WTC11 (cell line): ENCODE measurements around the gene VWA8. TPM values are rescaled to one million over a fixed set of nuclear protein-coding genes. Genes with fewer than 3 reads are reported as not detected.

ENCODE experiments used
- ATAC-seq: fragments of 200-7000 bp; cut with Tn5 transposase; 2 replicates; pipeline ENCODE4 v1.10.0; 2021; ENCODE audit warnings: mild to moderate bottlenecking, moderate library complexity
- CTCF ChIA-PET: fragments of 300-600 bp; sonication (Branson Sonifier 250); formaldehyde crosslinking; loops from one replicate; lab custom pipeline; 2021; ENCODE audit warnings: antibody characterized with exemption; lab: Charles Lee
- POLR2A ChIA-PET: fragments of 350-600 bp; sonication (Branson Sonifier 250); formaldehyde crosslinking; loops from one replicate; lab custom pipeline; 2021; ENCODE audit warnings: antibody characterized with exemption; lab: Charles Lee
- DNase-seq: peaks from one replicate; pipeline ENCODE4 v3.0.0; 2021; ENCODE audit warnings: low spot score
- H3K27ac Mint-ChIP-seq: 2 replicates; pipeline ENCODE4 v1.8.0; 2021; ENCODE audit warnings: mixed read lengths
- H3K27me3 Mint-ChIP-seq: 2 replicates; pipeline ENCODE4 v1.8.0; 2021; ENCODE audit warnings: low read depth, mild to moderate bottlenecking, moderate library complexity, mixed read lengths
- H3K36me3 Mint-ChIP-seq: 2 replicates; pipeline ENCODE4 v1.8.0; 2021; ENCODE audit warnings: mixed read lengths
- H3K4me1 Mint-ChIP-seq: 2 replicates; pipeline ENCODE4 v1.8.0; 2022; ENCODE audit warnings: mixed read lengths
- H3K4me3 Mint-ChIP-seq: 2 replicates; pipeline ENCODE4 v1.8.0; 2021; ENCODE audit warnings: mild to moderate bottlenecking, moderate library complexity, mixed read lengths
- H3K9me3 Mint-ChIP-seq: 2 replicates; pipeline ENCODE4 v1.8.0; 2021; ENCODE audit warnings: mixed read lengths
- ATF3 ChIP-seq: sonication (generic); formaldehyde crosslinking; conservative IDR thresholded peaks from 2 replicates; pipeline ENCODE4 v1.8.1; 2022; ENCODE audit warnings: mild to moderate bottlenecking, missing genetic modification reagents
- CDX4 ChIP-seq: fragments of 250-450 bp; sonication (Bioruptor Pico); IDR thresholded peaks from 2 replicates; pipeline ENCODE4 v1.9.0; 2021; ENCODE audit warnings: moderate library complexity, mild to moderate bottlenecking, inconsistent platforms, borderline replicate concordance
- CREB1 ChIP-seq: sonication (generic); formaldehyde crosslinking; IDR thresholded peaks from 2 replicates; pipeline ENCODE4 v1.8.0; 2023; ENCODE audit warnings: mild to moderate bottlenecking, missing genetic modification reagents
- CREM ChIP-seq: sonication (generic); formaldehyde crosslinking; IDR thresholded peaks from 2 replicates; pipeline ENCODE4 v1.8.1; 2022; ENCODE audit warnings: mild to moderate bottlenecking, missing genetic modification reagents, moderate library complexity
- ESRRA ChIP-seq: sonication (generic); formaldehyde crosslinking; IDR thresholded peaks from 2 replicates; pipeline ENCODE4 v1.8.1; 2022; ENCODE audit warnings: mild to moderate bottlenecking, missing genetic modification reagents, borderline replicate concordance
- ETV6 ChIP-seq: sonication (generic); formaldehyde crosslinking; IDR thresholded peaks from 2 replicates; pipeline ENCODE4 v1.8.1; 2022; ENCODE audit warnings: mild to moderate bottlenecking, missing genetic modification reagents
- JUN ChIP-seq: sonication (generic); formaldehyde crosslinking; IDR thresholded peaks from 2 replicates; pipeline ENCODE4 v1.8.0; 2023; ENCODE audit warnings: mild to moderate bottlenecking, missing genetic modification reagents
- KAT7 ChIP-seq: sonication (generic); formaldehyde crosslinking; IDR thresholded peaks from 2 replicates; pipeline ENCODE4 v1.8.1; 2023; ENCODE audit warnings: missing genetic modification reagents, mild to moderate bottlenecking, borderline replicate concordance
- MYBL2 ChIP-seq: sonication (generic); formaldehyde crosslinking; IDR thresholded peaks from 2 replicates; pipeline ENCODE4 v1.8.1; 2023; ENCODE audit warnings: mild to moderate bottlenecking, moderate library complexity, missing genetic modification reagents
- OVOL2 ChIP-seq: fragments of 250-450 bp; sonication (Bioruptor Pico); IDR thresholded peaks from 2 replicates; pipeline ENCODE4 v1.9.0; 2021; ENCODE audit warnings: mild to moderate bottlenecking, borderline replicate concordance
- PRRX2 ChIP-seq: fragments of 250-450 bp; sonication (Bioruptor Pico); IDR thresholded peaks from 2 replicates; pipeline ENCODE4 v1.8.0; 2021; ENCODE audit warnings: mild to moderate bottlenecking
- RORB ChIP-seq: fragments of 250-450 bp; sonication (Bioruptor Pico); IDR thresholded peaks from 2 replicates; pipeline ENCODE4 v1.9.0; 2021; ENCODE audit warnings: mild to moderate bottlenecking
- STAT6 ChIP-seq: sonication (generic); formaldehyde crosslinking; conservative IDR thresholded peaks from 2 replicates; pipeline ENCODE4 v1.8.1; 2023; ENCODE audit warnings: mild to moderate bottlenecking, low read depth, missing genetic modification reagents, moderate library complexity
- TCF7 ChIP-seq: sonication (generic); formaldehyde crosslinking; IDR thresholded peaks from 2 replicates; pipeline ENCODE4 v1.8.0; 2022; ENCODE audit warnings: mild to moderate bottlenecking, low read depth, missing genetic modification reagents, moderate library complexity
- TEAD1 ChIP-seq: sonication (generic); formaldehyde crosslinking; IDR thresholded peaks from 2 replicates; pipeline ENCODE4 v1.8.0; 2022; ENCODE audit warnings: mild to moderate bottlenecking, missing genetic modification reagents
- ZBTB21 ChIP-seq: sonication (generic); formaldehyde crosslinking; IDR thresholded peaks from 2 replicates; pipeline ENCODE4 v1.8.1; 2023; ENCODE audit warnings: mild to moderate bottlenecking, missing genetic modification reagents, borderline replicate concordance
- ZNF263 ChIP-seq: sonication (generic); formaldehyde crosslinking; IDR thresholded peaks from 2 replicates; pipeline ENCODE4 v1.8.1; 2022; ENCODE audit warnings: low read depth, mild to moderate bottlenecking, moderate library complexity, missing genetic modification reagents
- ZNF317 ChIP-seq: sonication (generic); formaldehyde crosslinking; IDR thresholded peaks from 2 replicates; pipeline ENCODE4 v1.8.1; 2023; ENCODE audit warnings: low read depth, mild to moderate bottlenecking, moderate library complexity, missing genetic modification reagents, borderline replicate concordance
- ZNF416 ChIP-seq: fragments of 250-450 bp; sonication (Bioruptor Pico); IDR thresholded peaks from 2 replicates; pipeline ENCODE4 v1.9.0; 2021; ENCODE audit warnings: mild to moderate bottlenecking, inconsistent platforms
- total RNA-seq: library from RNA; stranded (reverse); gene quantifications from 3 replicates; pipeline ENCODE4 v1.2.3, GENCODE V29; 2021
- TF ChIP-seq, protein P1 (sequence below): sonication (generic); formaldehyde crosslinking; IDR thresholded peaks from 2 replicates; pipeline ENCODE4 v1.8.1; 2023; ENCODE audit warnings: mild to moderate bottlenecking, missing genetic modification reagents
- TF ChIP-seq, protein P2 (sequence below): sonication (generic); formaldehyde crosslinking; IDR thresholded peaks from 2 replicates; pipeline ENCODE4 v1.8.1; 2022; ENCODE audit warnings: low read depth, mild to moderate bottlenecking, moderate library complexity, missing genetic modification reagents, borderline replicate concordance
- TF ChIP-seq, protein P3 (sequence below): sonication (generic); formaldehyde crosslinking; IDR thresholded peaks from 2 replicates; pipeline ENCODE4 v1.8.1; 2022; ENCODE audit warnings: missing genetic modification reagents, borderline replicate concordance

VWA8 gene
- total RNA-seq, 1 experiment from 2014 or later, result 19.9 TPM

GRCh38 chr13:41822560-41822959 is 138.3 kb downstream of the VWA8 start:
- Mint-ChIP-seq H3K9me3 (no peaks in the 10 kb centered on the region), H3K4me1 (peaks cover 11% of the 10 kb centered on the region), H3K4me3 (no peak overlapping the region), H3K27ac (no peak overlapping the region), H3K36me3 (peaks cover 11% of the 10 kb centered on the region; the same call in 1 of the 2 replicates), H3K27me3 (no peaks in the 10 kb centered on the region)
- DNase-seq (no peak), ATAC-seq (no peak)
- CTCF ChIA-PET, result interaction anchor here (1.1 kb wide), 1 partner anchor 154 kb away, joined by 3 read pairs; no protein-coding TSS in a partner anchor
- POLR2A ChIA-PET, result no interaction called here
- TF ChIP-seq CREM (CRISPR knock-in tag), result no peak
- no peak for TF ChIP-seq TCF7 (CRISPR knock-in tag)
- TF ChIP-seq CDX4, result no peak
- no peak for TF ChIP-seq RORB (CRISPR knock-in tag)
- TF ChIP-seq STAT6 (CRISPR knock-in tag), result no peak
- TF ChIP-seq ATF3 (CRISPR knock-in tag), result no peak
- TF ChIP-seq ZNF263, result no peak
- no peak for TF ChIP-seq ESRRA

DNA sequence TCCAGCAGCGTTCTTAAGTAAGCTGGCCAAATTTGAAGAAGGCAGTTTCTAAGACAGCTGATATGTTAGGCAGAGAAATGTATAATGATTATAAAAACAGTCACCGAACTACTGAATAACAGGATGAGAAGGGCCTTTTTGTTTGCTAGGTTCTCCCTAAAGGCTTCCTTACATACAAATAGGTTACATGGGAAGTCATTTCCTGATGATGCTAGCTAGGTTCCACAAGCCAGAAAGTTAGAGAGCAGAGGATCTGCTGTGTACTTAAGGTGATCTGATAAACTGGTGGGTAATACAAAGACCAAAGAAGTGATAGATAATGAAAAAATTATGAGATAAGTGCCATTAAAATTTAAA is 139.7 kb downstream of the VWA8 start:
- Mint-ChIP-seq H3K27me3 (no peaks in the 10 kb centered on the region), H3K36me3 (peaks cover 18% of the 10 kb centered on the region), H3K4me1 (peaks cover 11% of the 10 kb centered on the region), H3K27ac (no peak overlapping the region), H3K4me3 (no peak overlapping the region), H3K9me3 (peaks cover under 1% of the 10 kb centered on the region)
- ATAC-seq, result peak; percentile 65
- TF ChIP-seq JUN (CRISPR knock-in tag) (no peak), ZBTB21 (no peak), ZNF317 (no peak), ZNF416 (CRISPR knock-in tag) (no peak), ETV6 (CRISPR knock-in tag) (no peak), PRRX2 (CRISPR knock-in tag) (no peak), TEAD1 (CRISPR knock-in tag) (no peak)
- TF ChIP-seq, protein P1, sequence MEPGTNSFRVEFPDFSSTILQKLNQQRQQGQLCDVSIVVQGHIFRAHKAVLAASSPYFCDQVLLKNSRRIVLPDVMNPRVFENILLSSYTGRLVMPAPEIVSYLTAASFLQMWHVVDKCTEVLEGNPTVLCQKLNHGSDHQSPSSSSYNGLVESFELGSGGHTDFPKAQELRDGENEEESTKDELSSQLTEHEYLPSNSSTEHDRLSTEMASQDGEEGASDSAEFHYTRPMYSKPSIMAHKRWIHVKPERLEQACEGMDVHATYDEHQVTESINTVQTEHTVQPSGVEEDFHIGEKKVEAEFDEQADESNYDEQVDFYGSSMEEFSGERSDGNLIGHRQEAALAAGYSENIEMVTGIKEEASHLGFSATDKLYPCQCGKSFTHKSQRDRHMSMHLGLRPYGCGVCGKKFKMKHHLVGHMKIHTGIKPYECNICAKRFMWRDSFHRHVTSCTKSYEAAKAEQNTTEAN (CRISPR knock-in tag), result no peak
- TF ChIP-seq, protein P2, sequence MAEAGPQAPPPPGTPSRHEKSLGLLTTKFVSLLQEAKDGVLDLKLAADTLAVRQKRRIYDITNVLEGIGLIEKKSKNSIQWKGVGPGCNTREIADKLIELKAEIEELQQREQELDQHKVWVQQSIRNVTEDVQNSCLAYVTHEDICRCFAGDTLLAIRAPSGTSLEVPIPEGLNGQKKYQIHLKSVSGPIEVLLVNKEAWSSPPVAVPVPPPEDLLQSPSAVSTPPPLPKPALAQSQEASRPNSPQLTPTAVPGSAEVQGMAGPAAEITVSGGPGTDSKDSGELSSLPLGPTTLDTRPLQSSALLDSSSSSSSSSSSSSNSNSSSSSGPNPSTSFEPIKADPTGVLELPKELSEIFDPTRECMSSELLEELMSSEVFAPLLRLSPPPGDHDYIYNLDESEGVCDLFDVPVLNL, result no peak
- DNase-seq, result no peak
- ChIA-PET CTCF (interaction anchor here (1.3 kb wide), 1 partner anchor 122 kb away, joined by 3 read pairs; no protein-coding TSS in a partner anchor), POLR2A (no interaction called here)

DNA sequence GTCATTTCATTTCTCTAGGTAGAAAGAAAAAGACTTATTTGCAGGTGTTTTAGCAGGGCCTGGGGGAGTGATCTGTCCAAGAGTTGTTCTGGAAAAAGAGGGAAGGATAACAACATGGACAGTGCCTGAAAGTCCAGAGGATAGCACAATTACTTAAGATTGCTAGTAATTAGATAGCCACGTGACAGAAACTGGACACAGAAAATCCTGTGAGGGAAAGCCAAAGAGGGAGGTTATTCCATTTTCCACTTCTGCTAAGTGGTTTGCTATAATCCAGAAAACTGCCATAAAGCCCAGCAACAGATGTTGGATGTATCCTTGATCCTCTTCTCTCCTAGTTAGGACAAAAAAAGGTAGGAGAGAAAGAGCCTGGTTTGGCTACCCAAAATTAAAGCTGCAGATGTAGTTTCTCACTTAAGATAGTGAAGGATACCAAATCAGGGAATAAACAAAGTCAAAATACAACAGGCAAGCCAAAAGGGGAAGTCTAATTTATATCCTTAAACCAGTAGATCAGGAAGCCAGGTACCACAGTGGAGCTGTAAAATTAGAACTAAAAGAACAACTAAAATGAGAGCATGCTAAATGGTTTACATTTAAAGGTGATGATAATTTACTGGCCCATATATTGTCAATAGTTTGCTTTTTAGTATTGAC is 140.2 kb downstream of the VWA8 start:
- no peaks in the 10 kb centered on the region for H3K27me3 Mint-ChIP-seq
- ATAC-seq (no peak), DNase-seq (no peak)
- CTCF ChIA-PET, result interaction anchor here (1.3 kb wide), 1 partner anchor 122 kb away, joined by 3 read pairs; no protein-coding TSS in a partner anchor
- POLR2A ChIA-PET, result no interaction called here
- peaks cover 23% of the 10 kb centered on the region for H3K36me3 Mint-ChIP-seq
- H3K4me3 Mint-ChIP-seq, result no peak overlapping the region
- H3K9me3 Mint-ChIP-seq, result peaks cover 6% of the 10 kb centered on the region
- H3K4me1 Mint-ChIP-seq, result peaks cover 11% of the 10 kb centered on the region
- H3K27ac Mint-ChIP-seq, result no peak overlapping the region; the same call in 1 of the 2 replicates
- TF ChIP-seq, protein P3, sequence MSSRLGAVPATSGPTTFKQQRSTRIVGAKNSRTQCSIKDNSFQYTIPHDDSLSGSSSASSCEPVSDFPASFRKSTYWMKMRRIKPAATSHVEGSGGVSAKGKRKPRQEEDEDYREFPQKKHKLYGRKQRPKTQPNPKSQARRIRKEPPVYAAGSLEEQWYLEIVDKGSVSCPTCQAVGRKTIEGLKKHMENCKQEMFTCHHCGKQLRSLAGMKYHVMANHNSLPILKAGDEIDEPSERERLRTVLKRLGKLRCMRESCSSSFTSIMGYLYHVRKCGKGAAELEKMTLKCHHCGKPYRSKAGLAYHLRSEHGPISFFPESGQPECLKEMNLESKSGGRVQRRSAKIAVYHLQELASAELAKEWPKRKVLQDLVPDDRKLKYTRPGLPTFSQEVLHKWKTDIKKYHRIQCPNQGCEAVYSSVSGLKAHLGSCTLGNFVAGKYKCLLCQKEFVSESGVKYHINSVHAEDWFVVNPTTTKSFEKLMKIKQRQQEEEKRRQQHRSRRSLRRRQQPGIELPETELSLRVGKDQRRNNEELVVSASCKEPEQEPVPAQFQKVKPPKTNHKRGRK (CRISPR knock-in tag), result no peak
- TF ChIP-seq CREM (CRISPR knock-in tag) (no peak), OVOL2 (CRISPR knock-in tag) (no peak), STAT6 (CRISPR knock-in tag) (no peak), CREB1 (no peak), KAT7 (no peak), RORB (CRISPR knock-in tag) (no peak), MYBL2 (CRISPR knock-in tag) (no peak)
